AG09319 (cell line): Measurements from ENCODE around the gene DBH.

Experiments
- DNase-seq: peaks from one replicate; pipeline ENCODE4 v3.0.0-alpha.2; 2010; ENCODE audit warnings: low read depth; ENCODE audit errors: extremely low read depth
- TF ChIP-seq, protein P1 (sequence below): IDR thresholded peaks from 2 replicates; pipeline ENCODE4 v1.5.1; 2011; ENCODE audit warnings: low read depth, mild to moderate bottlenecking, inconsistent platforms, low read length, moderate library complexity

Gene DBH

DNA sequence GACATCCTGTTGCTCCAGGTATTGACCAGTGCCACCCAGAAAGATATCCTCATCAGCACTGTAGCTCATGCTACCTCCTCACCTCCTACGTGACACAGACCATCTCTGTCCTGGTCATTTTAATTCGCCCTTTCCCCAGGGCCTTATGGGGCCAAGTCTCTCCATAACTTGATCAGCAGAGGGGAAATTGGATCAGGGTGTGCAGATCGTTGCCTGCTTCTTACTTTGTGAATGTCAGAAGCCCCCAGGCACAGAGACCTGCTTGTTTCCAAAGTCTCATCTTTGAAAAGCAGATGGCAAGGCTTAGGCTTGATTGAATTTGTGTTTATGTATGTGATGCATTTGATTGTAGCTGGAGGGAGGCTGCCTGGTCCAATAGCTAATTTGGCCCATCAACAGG, 8.8 kb upstream of the DBH start:
- TF ChIP-seq, protein P1, sequence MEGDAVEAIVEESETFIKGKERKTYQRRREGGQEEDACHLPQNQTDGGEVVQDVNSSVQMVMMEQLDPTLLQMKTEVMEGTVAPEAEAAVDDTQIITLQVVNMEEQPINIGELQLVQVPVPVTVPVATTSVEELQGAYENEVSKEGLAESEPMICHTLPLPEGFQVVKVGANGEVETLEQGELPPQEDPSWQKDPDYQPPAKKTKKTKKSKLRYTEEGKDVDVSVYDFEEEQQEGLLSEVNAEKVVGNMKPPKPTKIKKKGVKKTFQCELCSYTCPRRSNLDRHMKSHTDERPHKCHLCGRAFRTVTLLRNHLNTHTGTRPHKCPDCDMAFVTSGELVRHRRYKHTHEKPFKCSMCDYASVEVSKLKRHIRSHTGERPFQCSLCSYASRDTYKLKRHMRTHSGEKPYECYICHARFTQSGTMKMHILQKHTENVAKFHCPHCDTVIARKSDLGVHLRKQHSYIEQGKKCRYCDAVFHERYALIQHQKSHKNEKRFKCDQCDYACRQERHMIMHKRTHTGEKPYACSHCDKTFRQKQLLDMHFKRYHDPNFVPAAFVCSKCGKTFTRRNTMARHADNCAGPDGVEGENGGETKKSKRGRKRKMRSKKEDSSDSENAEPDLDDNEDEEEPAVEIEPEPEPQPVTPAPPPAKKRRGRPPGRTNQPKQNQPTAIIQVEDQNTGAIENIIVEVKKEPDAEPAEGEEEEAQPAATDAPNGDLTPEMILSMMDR = no peak
- no peak for DNase-seq

DNA sequence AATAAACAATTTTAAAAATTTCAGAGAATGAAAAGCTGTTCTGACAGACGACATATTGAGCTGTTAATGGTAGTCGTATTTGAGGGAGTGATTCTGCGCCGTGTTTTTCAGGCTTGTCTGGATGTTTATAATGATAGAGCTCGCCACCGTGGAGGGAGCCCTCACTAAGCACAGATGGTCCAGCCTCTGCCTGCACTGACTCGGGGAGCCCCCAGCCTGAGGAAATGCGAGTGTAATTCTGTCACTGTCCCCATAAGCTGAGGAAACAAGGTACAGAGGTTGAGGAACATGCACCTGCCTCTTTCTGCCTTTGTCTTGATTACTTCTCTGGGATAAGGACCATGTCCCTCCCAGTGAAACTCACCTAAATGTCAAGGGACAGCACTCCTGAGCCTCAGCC, 7.4 kb upstream of the DBH start:
- TF ChIP-seq, protein P1 = no peak
- DNase-seq = no peak

DNA sequence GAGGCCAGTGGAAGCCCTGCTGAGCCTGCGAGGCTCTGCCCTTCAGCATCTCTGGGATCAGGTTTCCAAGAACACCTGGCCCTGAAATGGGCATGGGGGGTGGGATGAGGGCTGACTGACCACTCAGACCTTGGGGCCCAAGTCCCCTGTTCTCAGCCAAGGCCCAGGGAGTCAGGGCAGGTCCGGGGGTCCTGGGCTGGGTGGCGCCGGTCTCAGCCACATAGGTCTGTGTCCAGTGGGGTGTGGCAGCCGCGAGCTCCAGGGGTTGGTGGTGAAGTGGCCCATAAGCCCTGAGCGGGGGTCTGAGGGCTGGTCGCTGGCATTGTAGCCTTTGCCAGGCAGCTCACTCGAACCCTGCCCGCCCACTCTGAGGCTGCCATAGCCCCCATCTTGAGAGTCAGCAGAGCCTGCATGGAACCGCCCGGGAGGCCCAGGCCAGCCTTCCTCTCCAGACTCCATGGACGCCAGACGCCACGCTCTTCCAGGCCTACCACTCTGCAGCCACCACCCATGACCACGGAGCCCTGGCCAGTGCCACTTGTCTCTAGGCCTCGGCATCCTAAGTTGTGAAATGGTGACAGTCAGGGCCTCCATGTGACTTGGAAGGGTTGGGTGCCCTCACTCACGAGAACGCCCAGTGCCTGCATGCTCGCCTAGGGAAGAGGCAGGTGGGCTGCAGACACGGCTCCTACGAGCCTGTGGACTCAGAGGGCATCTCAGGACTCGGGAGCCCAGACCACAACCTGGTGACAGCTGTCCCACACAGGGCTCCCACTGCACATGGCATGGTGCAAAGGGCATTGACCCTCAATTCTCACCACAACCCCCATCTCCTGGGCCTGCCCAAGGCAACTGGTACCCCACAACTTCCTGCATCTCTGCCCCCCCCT, 6.7 kb upstream of the DBH start:
- TF ChIP-seq, protein P1 = no peak
- DNase-seq = no peak

DNA sequence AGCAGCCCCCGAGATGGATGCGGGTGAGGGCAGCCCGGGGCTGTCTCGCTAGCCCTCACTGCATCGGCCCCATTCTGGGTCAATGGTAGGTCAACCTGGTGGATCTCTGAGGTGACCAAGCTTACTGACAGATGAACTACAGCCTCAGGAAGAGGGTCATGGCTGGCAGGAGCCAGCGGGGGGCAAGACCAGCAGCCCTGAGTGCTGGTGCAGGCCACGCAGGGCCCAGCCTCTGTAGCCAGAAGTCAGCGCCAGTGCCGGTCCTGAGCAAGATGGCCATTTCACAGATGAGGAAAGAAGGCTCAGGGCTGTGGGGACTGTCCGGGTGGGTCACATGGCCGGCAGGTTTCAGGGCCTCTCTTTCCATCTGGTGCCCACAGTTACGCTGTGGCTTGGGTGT, 5.1 kb upstream of the DBH start:
- DNase-seq = no peak
- TF ChIP-seq, protein P1 = no peak

DNA sequence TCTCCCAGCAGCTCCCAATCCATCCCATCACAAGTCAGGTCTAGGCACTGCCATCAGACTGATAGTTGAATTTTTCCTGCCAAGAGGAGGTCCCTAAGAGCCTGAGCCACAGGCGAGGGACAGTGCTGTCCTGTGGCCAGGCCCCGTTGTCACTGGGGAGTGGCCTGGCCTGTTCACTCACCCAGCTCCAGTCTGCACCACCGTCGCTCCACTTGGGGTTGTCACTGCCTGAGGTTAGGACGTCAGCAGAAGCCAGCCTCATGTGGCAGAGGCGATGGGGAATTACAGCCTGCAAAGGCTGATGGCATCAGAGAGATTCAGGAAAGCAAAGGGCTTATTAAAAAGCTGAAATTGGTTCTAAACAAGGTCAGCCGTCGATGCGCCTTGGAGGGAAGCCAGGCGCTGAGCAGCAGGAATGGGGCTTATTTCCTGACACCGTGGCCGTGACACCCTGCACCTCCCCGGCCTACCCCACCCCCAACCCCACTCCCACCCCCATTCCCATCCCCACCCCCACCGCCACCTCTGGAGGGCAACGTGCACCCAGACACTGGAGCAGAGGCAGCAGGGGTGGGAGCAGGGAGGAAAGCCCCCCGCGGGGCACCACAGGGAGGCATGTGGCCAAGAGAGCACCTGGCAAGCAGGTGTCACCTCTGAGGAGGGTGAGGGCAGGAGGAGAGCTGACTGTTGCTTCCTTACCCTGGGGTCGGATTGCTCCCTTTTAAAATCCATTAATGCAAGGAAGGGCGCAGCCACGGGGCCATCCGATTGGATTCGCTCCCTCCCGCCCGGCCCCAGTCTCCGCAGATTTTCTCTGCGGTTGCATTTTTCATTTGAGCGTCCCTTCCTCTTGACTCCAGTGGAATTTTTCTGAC, 3.1 kb upstream of the DBH start:
- TF ChIP-seq, protein P1 = no peak
- DNase-seq = no peak

DNA sequence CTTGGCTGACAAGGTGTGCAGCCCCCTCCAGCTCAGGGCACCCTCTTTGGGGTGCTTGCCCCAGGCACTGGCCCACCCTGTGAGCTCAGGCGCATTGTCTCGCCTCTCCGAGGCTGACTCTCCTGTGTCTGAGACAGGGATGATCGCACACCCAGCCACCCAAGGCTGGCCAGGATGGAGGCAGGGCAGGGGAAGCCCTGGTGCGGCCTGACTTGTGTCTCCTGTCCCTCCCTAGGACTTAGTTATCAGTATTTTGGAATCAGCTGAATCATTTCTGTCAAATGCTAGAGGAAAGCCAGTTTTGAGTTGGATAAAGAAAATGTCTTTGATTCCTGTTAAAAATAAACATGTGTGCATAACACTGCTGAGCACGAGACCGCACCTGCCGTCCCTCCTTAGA, 2.5 kb upstream of the DBH start:
- DNase-seq = no peak
- TF ChIP-seq, protein P1 = no peak

DNA sequence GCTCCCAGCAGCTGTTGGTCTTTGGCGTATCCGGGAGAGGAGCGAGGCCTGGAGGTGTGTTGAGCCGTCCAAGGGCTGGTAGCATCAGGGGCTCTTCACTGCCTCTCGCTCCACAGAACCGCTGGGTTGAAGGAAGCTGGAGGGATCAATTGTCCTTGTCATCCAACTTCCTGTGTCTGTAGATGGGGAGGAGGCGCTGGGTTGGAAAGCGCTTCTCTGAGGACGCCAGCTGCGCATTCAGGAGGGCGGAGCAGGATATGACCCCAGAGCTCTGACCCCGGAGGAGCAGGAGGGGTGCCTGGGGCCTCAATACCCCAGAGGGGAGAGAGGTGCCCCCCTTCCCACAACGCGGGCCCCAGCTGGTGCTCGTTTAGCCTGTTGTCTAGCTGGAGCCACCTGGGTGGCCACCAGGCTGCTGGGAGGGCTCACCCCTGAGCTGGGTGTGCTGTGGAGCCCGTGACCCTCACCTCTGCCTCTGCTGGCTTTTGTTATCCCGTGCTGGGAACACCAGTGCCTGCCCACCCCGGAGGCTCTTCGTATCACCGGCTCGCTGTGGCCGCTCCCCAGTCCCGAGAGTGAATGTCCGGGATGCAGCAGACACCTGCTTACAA, 2.0 kb upstream of the DBH start:
- TF ChIP-seq, protein P1 = no peak
- no peak for DNase-seq
